Measurements from ENCODE around the gene PRUNE1.
A peak's percentile ranks its signal among the peaks of the same experiment; 100 is the strongest.

- TF ChIP-seq CTCF (IDR thresholded peaks at IDR 0.05; ENCODE audit: poor library complexity, severe bottlenecking) (peak; percentile 92), EP300 (conservative IDR thresholded peaks at IDR 0.05; ENCODE audit: poor library complexity, severe bottlenecking) (peak; percentile 55), SMC3 (conservative IDR thresholded peaks at IDR 0.05; ENCODE audit: poor library complexity) (peak; percentile 56)
Measured at GRCh38 chr1:151059109-151060006, 51.1 kb downstream of the PRUNE1 start, which contains the start of gene CDC42SE1.

Measured in neural cell (in vitro differentiated cells).